ENCODE data around the gene ALPL.

GRCh38 chr1:21553116-21553926, 44.1 kb downstream of the ALPL start:
- TF ChIP-seq EP300 (IDR thresholded peaks at IDR 0.05; ENCODE audit: low read depth) = no peak
- TF ChIP-seq POLR2AphosphoS5 (IDR thresholded peaks at IDR 0.05) = no peak
- no peak for TF ChIP-seq CTCF (IDR thresholded peaks at IDR 0.05)
